Measurements from ENCODE around the gene SLC12A8.

SLC12A8 gene

DNA sequence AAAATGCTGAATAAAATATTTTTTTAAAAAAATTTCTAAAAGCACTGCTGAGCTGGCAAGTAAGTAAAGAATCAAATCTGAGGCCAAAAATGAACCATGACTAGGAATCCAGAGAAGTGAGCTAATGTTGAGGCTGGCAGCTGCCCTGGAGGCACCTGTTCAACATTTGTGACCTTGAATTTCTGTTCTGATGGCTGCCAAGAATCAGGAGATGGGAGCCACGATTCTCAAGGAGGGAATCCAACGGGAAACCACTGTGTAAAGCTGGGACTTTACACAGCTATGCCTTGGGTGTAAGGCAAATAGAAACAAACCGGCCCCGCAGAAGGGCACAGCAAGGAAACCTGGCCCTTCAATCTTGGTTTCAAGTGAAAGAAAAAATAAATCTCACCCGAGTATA, 179.4 kb downstream of the SLC12A8 start:
- TF ChIP-seq NFIC (IDR thresholded peaks at IDR 0.05) (no peak), EP300 (IDR thresholded peaks at IDR 0.05; ENCODE audit: borderline replicate concordance) (no peak), EGR1 (IDR thresholded peaks at IDR 0.05) (no peak)
- TF ChIP-seq, protein P1, sequence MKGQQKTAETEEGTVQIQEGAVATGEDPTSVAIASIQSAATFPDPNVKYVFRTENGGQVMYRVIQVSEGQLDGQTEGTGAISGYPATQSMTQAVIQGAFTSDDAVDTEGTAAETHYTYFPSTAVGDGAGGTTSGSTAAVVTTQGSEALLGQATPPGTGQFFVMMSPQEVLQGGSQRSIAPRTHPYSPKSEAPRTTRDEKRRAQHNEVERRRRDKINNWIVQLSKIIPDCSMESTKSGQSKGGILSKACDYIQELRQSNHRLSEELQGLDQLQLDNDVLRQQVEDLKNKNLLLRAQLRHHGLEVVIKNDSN (IDR thresholded peaks at IDR 0.05): no peak
- TF ChIP-seq, protein P2, sequence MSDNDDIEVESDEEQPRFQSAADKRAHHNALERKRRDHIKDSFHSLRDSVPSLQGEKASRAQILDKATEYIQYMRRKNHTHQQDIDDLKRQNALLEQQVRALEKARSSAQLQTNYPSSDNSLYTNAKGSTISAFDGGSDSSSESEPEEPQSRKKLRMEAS (IDR thresholded peaks at IDR 0.05): no peak

DNA sequence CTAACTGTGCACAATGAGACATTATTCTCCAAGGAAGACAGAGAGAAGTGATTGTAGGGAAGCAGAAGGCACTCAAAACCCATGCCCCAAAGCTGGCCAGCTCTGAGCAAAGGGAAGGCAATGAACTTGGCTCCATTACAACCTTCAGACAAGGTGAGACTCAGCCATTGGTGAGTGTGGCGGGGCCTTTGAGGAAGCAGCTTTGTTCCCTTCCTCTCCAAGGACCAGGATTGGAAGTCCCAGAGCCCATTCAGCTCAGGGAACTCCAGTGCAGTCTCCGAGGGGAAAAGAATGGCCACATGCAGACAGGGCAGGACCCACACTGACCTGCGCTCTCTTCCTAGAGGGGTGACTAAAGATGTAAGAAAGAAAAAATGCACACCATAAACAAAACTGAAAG, 179.9 kb downstream of the SLC12A8 start:
- TF ChIP-seq RAD21 (IDR thresholded peaks at IDR 0.05; ENCODE audit: low read depth): no peak
- TF ChIP-seq, protein P1 (IDR thresholded peaks at IDR 0.05): no peak
- TF ChIP-seq CREB1 (IDR thresholded peaks at IDR 0.05; ENCODE audit: low read depth): no peak
- TF ChIP-seq EP300 (IDR thresholded peaks at IDR 0.05; ENCODE audit: borderline replicate concordance): no peak
- no peak for TF ChIP-seq TEAD4 (IDR thresholded peaks at IDR 0.05)
- no peak for TF ChIP-seq CEBPB (IDR thresholded peaks at IDR 0.05)
- TF ChIP-seq NFIC (IDR thresholded peaks at IDR 0.05): no peak
- TF ChIP-seq FOXM1 (IDR thresholded peaks at IDR 0.05; ENCODE audit: borderline replicate concordance, low read depth): no peak
- TF ChIP-seq EGR1 (IDR thresholded peaks at IDR 0.05): no peak
- TF ChIP-seq TAF1 (IDR thresholded peaks at IDR 0.05; ENCODE audit: low read depth): no peak
- TF ChIP-seq, protein P2 (IDR thresholded peaks at IDR 0.05): no peak
- TF ChIP-seq TCF12 (IDR thresholded peaks at IDR 0.05; ENCODE audit: low read depth): no peak
- TF ChIP-seq, protein P3, sequence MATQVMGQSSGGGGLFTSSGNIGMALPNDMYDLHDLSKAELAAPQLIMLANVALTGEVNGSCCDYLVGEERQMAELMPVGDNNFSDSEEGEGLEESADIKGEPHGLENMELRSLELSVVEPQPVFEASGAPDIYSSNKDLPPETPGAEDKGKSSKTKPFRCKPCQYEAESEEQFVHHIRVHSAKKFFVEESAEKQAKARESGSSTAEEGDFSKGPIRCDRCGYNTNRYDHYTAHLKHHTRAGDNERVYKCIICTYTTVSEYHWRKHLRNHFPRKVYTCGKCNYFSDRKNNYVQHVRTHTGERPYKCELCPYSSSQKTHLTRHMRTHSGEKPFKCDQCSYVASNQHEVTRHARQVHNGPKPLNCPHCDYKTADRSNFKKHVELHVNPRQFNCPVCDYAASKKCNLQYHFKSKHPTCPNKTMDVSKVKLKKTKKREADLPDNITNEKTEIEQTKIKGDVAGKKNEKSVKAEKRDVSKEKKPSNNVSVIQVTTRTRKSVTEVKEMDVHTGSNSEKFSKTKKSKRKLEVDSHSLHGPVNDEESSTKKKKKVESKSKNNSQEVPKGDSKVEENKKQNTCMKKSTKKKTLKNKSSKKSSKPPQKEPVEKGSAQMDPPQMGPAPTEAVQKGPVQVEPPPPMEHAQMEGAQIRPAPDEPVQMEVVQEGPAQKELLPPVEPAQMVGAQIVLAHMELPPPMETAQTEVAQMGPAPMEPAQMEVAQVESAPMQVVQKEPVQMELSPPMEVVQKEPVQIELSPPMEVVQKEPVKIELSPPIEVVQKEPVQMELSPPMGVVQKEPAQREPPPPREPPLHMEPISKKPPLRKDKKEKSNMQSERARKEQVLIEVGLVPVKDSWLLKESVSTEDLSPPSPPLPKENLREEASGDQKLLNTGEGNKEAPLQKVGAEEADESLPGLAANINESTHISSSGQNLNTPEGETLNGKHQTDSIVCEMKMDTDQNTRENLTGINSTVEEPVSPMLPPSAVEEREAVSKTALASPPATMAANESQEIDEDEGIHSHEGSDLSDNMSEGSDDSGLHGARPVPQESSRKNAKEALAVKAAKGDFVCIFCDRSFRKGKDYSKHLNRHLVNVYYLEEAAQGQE (IDR thresholded peaks at IDR 0.05; ENCODE audit: low read depth): no peak
- no peak for TF ChIP-seq YY1 (IDR thresholded peaks at IDR 0.05; ENCODE audit: low read depth)
- TF ChIP-seq ZBTB7A (IDR thresholded peaks at IDR 0.05; ENCODE audit: low read depth): no peak

All from Ishikawa (cell line).